GM12891 (cell line): ENCODE measurements around the gene CEP104.

Experiments
- POU2F2 ChIP-seq: IDR thresholded peaks from 2 replicates; pipeline ENCODE4 v1.6.1; 2011; ENCODE audit warnings: low read depth, mild to moderate bottlenecking, control low read depth, low read length, moderate library complexity
- TAF1 ChIP-seq: IDR thresholded peaks from 2 replicates; pipeline ENCODE4 v1.6.1; 2011; ENCODE audit warnings: low read depth, low read length, control low read depth

DNA sequence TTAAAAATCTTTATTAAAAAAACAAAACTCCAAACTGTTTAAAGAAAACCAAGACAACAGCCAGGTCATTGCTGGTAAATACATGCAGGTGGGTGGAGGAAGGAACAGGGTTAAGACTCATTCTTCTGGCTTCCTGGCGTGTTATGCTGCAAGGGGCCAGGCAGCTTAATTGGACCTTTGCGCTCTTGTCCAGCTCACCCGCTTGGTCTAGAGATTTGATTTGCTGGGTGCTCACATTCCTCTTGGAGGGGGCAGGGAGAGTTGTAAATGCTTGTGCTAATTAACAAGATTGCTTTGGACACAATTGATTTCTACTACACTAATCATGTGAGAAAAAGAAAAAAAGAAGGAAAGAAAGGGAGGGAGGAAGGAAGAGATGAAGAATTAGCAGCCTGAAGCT, 10.5 kb downstream of the CEP104 start:
- no peak for TF ChIP-seq POU2F2
- no peak for TF ChIP-seq TAF1
